ENCODE measurements around the gene RAET1G. TPM values are rescaled to one million over a fixed set of nuclear protein-coding genes. Genes with fewer than 3 reads are reported as not detected.
"Not testable (repeated sequence)": the region's sequence is repeated elsewhere in the genome, so short reads cannot be mapped to it uniquely, and the experiment has no call there.

Gene RAET1G
- total RNA-seq, 2 experiments from 2014 or later, result not detected

DNA sequence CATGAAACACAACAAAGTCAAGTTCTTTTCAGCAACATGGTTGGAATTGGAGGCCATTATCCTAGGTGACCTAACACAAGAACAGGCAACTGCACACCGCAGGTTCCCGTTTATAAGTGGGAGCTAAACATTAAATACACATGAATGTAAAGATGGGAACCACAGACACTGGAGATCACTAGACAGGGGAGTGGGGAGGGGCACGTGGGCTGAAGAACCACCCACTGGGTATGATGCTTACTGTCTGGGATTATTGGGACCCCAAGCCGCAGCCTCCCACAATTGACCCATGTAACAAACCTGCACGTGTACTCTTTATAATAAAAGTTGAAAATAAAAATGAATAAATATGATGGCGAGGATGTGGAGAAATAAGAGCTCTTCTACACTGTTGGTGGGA is 8.6 kb upstream of the RAET1G start:
- no peaks in the 10 kb centered on the region for H3K36me3 ChIP-seq (ENCODE audit: insufficient read depth, low read length)
- no peak overlapping the region for H3K27ac ChIP-seq (ENCODE audit: low read depth, low read length, poor library complexity, severe bottlenecking)
- no peaks in the 10 kb centered on the region for H4K20me1 ChIP-seq (ENCODE audit: insufficient read depth, low read length)
- no TSS peak for BruUV-seq (replicated peaks)
- no peak overlapping the region for H3K4me3 ChIP-seq (ENCODE audit: low read depth, low read length, poor library complexity, severe bottlenecking)
- no peaks in the 10 kb centered on the region for H3K9me2 ChIP-seq (ENCODE audit: insufficient read depth, low read length)
- no peaks in the 10 kb centered on the region for H3K79me2 ChIP-seq (ENCODE audit: insufficient read depth, low read depth, low read length)
- no peak overlapping the region for H3K4me2 ChIP-seq (ENCODE audit: low read length)
- ChIA-PET CTCF (ENCODE audit: unreplicated experiment) (interaction anchor here (0.6 kb wide), 1 partner anchor 464 kb away, joined by 3 read pairs; no protein-coding TSS in a partner anchor), POLR2A (no interaction called here)
- intact Hi-C loops (cut with micrococcal nuclease; ENCODE audit: unreplicated experiment), result loop anchor here (10.0 kb wide), 1 partner anchor 463 kb away; no protein-coding TSS in a partner anchor
- H2AFZ ChIP-seq (ENCODE audit: low read length), result no peak overlapping the region
- no peaks in the 10 kb centered on the region for H3K9me3 ChIP-seq (ENCODE audit: low read length)
- DNase-seq (ENCODE audit: low spot score), result no peak
- TF ChIP-seq, protein P1, sequence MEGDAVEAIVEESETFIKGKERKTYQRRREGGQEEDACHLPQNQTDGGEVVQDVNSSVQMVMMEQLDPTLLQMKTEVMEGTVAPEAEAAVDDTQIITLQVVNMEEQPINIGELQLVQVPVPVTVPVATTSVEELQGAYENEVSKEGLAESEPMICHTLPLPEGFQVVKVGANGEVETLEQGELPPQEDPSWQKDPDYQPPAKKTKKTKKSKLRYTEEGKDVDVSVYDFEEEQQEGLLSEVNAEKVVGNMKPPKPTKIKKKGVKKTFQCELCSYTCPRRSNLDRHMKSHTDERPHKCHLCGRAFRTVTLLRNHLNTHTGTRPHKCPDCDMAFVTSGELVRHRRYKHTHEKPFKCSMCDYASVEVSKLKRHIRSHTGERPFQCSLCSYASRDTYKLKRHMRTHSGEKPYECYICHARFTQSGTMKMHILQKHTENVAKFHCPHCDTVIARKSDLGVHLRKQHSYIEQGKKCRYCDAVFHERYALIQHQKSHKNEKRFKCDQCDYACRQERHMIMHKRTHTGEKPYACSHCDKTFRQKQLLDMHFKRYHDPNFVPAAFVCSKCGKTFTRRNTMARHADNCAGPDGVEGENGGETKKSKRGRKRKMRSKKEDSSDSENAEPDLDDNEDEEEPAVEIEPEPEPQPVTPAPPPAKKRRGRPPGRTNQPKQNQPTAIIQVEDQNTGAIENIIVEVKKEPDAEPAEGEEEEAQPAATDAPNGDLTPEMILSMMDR (conservative IDR thresholded peaks at IDR 0.05; ENCODE audit: low read length), result no peak
- TF ChIP-seq EZH2phosphoT487 (IDR thresholded peaks at IDR 0.05; ENCODE audit: borderline replicate concordance, low read depth, low read length), result no peak
- H3K4me1 ChIP-seq (ENCODE audit: insufficient read depth, low read length, poor library complexity, severe bottlenecking), result no peaks in the 10 kb centered on the region

DNA sequence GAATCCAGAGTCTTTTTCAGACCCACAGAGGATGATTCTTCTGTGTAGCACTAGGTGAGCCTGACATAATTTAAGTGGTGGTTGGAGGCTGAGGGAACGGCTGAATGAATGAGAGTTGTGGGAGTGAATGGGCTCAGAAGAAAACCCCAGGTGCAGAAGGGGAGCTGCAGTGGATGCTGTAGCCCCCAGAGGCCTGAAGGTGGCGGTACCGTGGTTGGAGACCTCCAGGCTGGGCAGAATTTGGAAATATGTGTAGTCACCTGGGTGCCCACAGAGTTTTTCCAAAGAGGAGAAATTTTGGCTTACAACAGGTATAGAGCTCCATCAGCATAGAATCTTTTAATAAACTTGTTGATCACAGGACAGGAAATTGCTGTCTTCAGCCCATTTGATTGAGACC is 6.5 kb upstream of the RAET1G start:
- Histone ChIP-seq H3K27ac (ENCODE audit: low read depth, low read length, poor library complexity, severe bottlenecking) (no peak overlapping the region), H3K4me1 (ENCODE audit: insufficient read depth, low read length, poor library complexity, severe bottlenecking) (peaks cover 7% of the 10 kb centered on the region), H3K79me2 (ENCODE audit: insufficient read depth, low read depth, low read length) (no peaks in the 10 kb centered on the region), H3K36me3 (ENCODE audit: insufficient read depth, low read length) (no peaks in the 10 kb centered on the region), H3K4me3 (ENCODE audit: low read depth, low read length, poor library complexity, severe bottlenecking) (no peak overlapping the region), H2AFZ (ENCODE audit: low read length) (no peak overlapping the region), H3K4me2 (ENCODE audit: low read length) (no peak overlapping the region), H3K9me2 (ENCODE audit: insufficient read depth, low read length) (no peaks in the 10 kb centered on the region), H4K20me1 (ENCODE audit: insufficient read depth, low read length) (no peaks in the 10 kb centered on the region), H3K9me3 (ENCODE audit: low read length) (no peaks in the 10 kb centered on the region)
- no peak for TF ChIP-seq EZH2phosphoT487 (IDR thresholded peaks at IDR 0.05; ENCODE audit: borderline replicate concordance, low read depth, low read length)
- TF ChIP-seq, protein P1 (conservative IDR thresholded peaks at IDR 0.05; ENCODE audit: low read length), result peak; percentile 80
- ChIA-PET POLR2A (no interaction called here), CTCF (ENCODE audit: unreplicated experiment) (no interaction called here)
- BruUV-seq (replicated peaks), result no TSS peak
- intact Hi-C loops (cut with micrococcal nuclease; ENCODE audit: unreplicated experiment), result loop anchor here (10.0 kb wide), 1 partner anchor 365 kb away; the partner anchor contains the start of gene GINM1
- peak; percentile 45 for DNase-seq (ENCODE audit: low spot score)

DNA sequence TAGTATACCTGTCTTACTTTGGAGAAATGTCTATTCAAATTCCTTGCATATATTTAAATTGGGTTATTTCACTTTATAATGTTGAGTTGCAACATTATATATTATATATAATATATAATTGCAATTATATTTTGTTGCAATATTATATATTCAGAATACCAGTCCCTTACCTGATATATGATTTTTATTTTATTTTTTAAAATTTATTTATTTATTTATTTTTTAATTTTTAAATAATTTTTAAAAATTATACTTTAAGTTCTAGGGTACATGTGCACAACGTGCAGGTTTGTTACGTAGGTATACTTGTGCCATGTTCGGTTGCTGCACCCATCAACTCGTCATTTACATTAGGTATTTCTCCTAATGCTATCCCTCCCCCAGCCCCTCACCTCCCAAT is 4.1 kb upstream of the RAET1G start:
- H2AFZ ChIP-seq (ENCODE audit: low read length); H3K4me3 ChIP-seq (ENCODE audit: low read depth, low read length, poor library complexity, severe bottlenecking); H3K36me3 ChIP-seq (ENCODE audit: insufficient read depth, low read length); CTCF ChIA-PET (ENCODE audit: unreplicated experiment); H4K20me1 ChIP-seq (ENCODE audit: insufficient read depth, low read length); H3K9me2 ChIP-seq (ENCODE audit: insufficient read depth, low read length); H3K79me2 ChIP-seq (ENCODE audit: insufficient read depth, low read depth, low read length); H3K27ac ChIP-seq (ENCODE audit: low read depth, low read length, poor library complexity, severe bottlenecking); DNase-seq (ENCODE audit: low spot score); H3K9me3 ChIP-seq (ENCODE audit: low read length); BruUV-seq (replicated peaks); H3K4me2 ChIP-seq (ENCODE audit: low read length): not testable (repeated sequence)
- intact Hi-C loops (cut with micrococcal nuclease; ENCODE audit: unreplicated experiment), result loop anchor here (2.0 to 10.0 kb wide), 2 partner anchors 202 to 362 kb away; partner anchors contain the start of gene GINM1
- H3K4me1 ChIP-seq (ENCODE audit: insufficient read depth, low read length, poor library complexity, severe bottlenecking), result peaks cover 11% of the 10 kb centered on the region
- POLR2A ChIA-PET, result interaction anchor here (0.6 kb wide), 1 partner anchor 133 kb away, joined by 3 read pairs; no protein-coding TSS in a partner anchor

All from OCI-LY7 (cell line).